Coronary artery (tissue), 2 donors: Measurements from ENCODE around the gene PTAFR.

Experiments
- DNase-seq: peaks from one replicate; pipeline ENCODE4 v3.0.0-alpha.2; 2017; ENCODE audit warnings: low spot score
- H3K27ac ChIP-seq, 2 donors: fragments of 200-600 bp; sonication (generic); one replicate each; pipeline ENCODE4 v1.5.1; 2016 to 2019
- H3K4me3 ChIP-seq: fragments of 200-600 bp; sonication (generic); 2 replicates; pipeline ENCODE4 v1.5.1; 2016; ENCODE audit warnings: mild to moderate bottlenecking, moderate library complexity
- TF ChIP-seq, protein P1 (sequence below): fragments of 200-600 bp; sonication (generic); IDR thresholded peaks from one replicate; pipeline ENCODE4 v1.5.1; 2019; ENCODE audit warnings: antibody characterized with exemption

PTAFR gene

DNA sequence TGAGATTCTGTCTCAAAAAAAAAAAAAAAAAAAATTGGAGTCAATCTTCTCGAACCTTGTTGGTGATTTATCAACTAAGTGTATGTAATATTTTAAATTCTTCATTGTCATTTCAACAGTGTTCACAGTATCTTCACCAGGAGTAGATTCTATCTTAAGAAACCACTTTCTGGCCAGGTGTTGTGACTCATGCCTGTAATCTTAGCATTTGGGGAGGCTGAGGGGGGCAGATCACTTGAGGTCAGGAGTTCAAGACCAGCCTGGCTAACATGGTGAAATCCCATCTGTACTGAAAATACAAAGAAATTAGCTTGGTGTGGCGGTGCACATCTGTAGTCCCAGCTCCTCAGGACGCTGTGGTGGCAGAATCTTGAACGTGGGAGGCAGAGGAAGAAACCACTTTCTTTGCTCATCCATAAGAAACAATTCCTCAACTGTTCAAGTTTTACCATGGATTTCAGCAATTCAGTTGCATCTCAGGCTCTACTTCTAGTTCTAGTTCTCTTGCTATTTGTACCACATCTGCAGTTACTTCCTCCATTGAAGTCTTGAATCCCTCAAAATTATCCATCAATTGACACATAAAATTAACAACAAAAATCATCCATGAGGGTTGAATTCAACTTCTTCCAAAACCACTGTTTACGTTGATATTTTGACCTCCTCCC is 57.7 kb downstream of the PTAFR start:
- no peak overlapping the region for H3K4me3 ChIP-seq
- TF ChIP-seq, protein P1, sequence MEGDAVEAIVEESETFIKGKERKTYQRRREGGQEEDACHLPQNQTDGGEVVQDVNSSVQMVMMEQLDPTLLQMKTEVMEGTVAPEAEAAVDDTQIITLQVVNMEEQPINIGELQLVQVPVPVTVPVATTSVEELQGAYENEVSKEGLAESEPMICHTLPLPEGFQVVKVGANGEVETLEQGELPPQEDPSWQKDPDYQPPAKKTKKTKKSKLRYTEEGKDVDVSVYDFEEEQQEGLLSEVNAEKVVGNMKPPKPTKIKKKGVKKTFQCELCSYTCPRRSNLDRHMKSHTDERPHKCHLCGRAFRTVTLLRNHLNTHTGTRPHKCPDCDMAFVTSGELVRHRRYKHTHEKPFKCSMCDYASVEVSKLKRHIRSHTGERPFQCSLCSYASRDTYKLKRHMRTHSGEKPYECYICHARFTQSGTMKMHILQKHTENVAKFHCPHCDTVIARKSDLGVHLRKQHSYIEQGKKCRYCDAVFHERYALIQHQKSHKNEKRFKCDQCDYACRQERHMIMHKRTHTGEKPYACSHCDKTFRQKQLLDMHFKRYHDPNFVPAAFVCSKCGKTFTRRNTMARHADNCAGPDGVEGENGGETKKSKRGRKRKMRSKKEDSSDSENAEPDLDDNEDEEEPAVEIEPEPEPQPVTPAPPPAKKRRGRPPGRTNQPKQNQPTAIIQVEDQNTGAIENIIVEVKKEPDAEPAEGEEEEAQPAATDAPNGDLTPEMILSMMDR, result no peak
- no peak overlapping the region for H3K27ac ChIP-seq
- DNase-seq, result no peak

DNA sequence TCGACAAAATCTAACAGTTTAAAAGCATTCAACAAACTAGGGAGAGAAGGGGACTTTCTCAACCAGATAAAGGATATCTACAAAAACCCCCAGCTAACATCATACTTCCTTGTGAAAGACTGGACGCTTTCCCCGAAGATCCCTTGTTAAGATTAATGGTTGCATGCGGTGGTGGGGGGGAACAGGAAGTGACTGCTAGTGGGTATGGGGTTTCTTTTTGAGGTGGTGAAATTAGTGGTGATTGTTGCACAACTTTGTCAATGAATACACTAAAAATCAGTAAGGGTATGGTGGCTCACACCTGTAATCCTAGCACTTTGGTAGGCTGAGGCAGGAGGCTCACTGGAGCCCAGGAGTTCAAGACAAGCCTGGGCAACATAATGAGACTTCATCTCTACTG is 61.2 kb downstream of the PTAFR start:
- Histone ChIP-seq H3K4me3 (no peak overlapping the region), H3K27ac (no peak overlapping the region)
- DNase-seq, result no peak
- TF ChIP-seq, protein P1, result no peak

DNA sequence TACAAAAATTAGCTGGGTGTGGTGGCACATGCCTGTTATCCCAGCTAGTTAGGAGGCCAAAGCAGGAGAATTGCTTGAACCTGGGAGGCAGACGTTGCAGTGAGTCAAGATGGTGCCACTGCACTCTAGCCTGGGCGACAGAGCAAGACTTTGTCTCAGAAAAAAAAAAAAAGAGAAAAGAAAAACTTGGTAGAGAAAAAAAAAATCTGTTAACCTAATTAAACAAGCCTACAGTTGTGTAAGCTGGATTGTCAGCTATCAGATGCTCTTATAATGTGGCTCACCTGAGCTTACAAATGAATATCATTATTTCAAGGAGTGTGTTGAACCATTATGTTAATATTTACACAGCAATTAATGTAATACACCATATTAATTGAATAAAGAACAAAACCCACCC is 61.6 kb downstream of the PTAFR start:
- DNase-seq, result no peak
- Histone ChIP-seq H3K27ac (no peak overlapping the region), H3K4me3 (no peak overlapping the region)
- TF ChIP-seq, protein P1, result no peak

DNA sequence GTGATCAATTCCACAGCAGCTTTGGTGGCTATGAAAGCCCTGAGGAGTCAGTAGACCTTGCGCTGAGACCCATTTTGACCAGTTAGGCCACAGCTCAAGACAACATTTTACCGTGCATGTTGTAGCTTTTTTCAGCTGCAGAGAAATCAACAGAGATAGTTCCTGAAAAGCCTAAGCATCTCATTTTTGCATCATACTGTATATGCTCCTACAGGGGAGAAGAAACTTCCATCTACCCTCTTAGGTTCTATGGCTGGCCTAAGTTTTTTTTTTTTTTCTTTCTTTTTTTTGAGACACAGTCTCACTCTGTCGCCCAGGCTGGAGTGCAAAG is 63.3 kb downstream of the PTAFR start:
- H3K27ac ChIP-seq, result peak overlapping the region in 1 of 2 donors; percentile 43
- H3K4me3 ChIP-seq, result no peak overlapping the region
- TF ChIP-seq, protein P1, result no peak
- no peak for DNase-seq

DNA sequence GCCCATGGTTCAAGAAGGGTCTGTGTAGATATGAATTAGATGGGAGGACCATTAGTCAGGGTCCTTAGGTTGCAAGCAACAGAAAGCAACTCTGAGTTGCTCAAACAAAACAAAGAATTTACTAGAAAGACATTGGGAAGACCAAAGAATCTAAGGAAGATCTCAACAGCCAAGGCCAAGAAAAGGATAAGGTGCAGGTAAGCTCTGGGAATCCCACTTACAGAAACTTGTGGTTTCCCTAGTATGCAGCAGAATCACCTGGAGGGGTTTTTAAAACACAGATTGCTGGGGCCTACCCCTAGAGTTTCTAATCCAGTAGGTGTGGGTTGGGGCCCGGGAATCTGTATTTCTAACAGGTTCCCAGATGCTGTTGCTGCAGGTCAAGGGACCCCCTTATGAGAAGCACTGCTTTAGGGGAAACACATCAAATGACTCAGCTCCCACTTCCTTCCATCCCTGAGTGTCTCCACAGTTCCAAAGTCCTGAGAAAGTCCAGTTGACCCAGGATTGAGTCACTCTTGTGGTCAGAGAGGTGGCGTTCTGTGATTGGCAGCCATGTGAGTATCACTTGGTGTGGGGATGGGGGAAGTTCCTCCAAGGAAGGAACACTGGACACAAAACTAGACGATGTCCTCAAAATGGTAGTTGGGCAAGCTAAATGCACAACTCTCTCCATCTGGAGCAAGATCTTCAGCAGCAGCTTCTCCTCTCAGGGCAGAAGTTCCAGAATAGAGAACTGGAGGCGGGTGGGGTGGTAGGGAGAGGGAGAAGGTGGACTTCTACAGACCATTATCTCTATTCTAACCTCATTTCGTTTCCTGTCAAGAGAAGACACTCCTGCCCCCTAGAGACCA is 63.9 kb downstream of the PTAFR start:
- TF ChIP-seq, protein P1, result no peak
- peak overlapping the region in 1 of 2 donors; percentile 43 for H3K27ac ChIP-seq
- DNase-seq, result no peak
- H3K4me3 ChIP-seq, result no peak overlapping the region

DNA sequence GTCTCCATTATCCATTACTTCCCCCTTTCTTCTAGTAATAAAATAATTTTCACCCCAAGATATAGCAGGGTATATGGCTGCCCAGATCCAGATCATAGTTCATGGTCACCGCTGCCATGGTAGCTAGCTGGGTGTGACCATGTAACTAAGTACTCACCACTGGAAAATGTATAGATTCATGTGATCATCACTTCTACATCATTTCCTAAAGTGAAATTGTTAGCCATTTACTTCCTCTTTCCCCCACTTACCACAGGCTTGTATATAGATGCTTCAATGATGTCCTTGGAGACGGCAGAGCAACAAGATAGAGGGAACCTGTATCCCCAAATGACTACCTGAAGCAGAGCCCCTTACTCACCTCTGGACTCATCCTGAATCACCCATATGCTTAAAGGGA is 65.3 kb downstream of the PTAFR start:
- Histone ChIP-seq H3K4me3 (no peak overlapping the region), H3K27ac (no peak overlapping the region)
- TF ChIP-seq, protein P1, result no peak
- no peak for DNase-seq

DNA sequence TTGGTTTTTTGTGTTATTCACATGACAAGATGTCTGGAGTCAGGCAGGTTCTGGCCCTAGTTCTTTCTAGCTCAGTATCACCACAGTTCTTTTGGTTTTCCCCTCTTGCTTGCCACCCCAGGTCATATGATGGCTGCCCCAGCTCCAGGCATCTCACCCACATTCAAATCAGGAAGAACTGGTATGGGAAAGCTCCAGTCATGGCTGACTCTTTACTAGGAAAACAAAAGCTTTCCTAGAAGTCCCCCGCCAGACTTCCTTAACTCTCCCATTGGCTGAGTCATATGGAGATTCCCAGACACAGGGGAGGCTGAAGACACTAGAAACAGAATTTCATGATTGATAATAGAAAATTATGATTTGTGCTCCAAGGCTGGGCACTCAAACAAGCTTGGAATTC is 65.9 kb downstream of the PTAFR start:
- Histone ChIP-seq H3K4me3 (no peak overlapping the region), H3K27ac (no peak overlapping the region)
- no peak for DNase-seq
- TF ChIP-seq, protein P1, result no peak
